OCI-LY3 (cell line): ENCODE results near the gene EDAR.

Experiments used
- H2AFZ ChIP-seq: fragments of 200-600, 300-600 bp; shearing (Covaris generic); 2 replicates; pipeline ENCODE4 v1.6.0; 2014; ENCODE audit warnings: antibody characterized with exemption, low read depth, low read length
- H3K27ac ChIP-seq: fragments of 200-600, 300-600 bp; sonication (generic); 2 replicates; pipeline ENCODE4 v1.5.1; 2014; ENCODE audit warnings: mild to moderate bottlenecking, low read length, moderate library complexity, mixed read lengths
- H3K27me3 ChIP-seq: fragments of 200-600, 300-600 bp; sonication (generic); 2 replicates; pipeline ENCODE4 v1.6.1; 2014; ENCODE audit warnings: low read depth, low read length, mixed read lengths
- H3K36me3 ChIP-seq: fragments of 200-600, 300-600 bp; sonication (generic); replicated peaks from 2 replicates; pipeline ENCODE3; 2014; ENCODE audit warnings: low read depth, low read length, mixed read lengths
- H3K4me1 ChIP-seq: fragments of 300-600, 200-600 bp; sonication (generic); 2 replicates; pipeline ENCODE4 v1.6.1; 2014; ENCODE audit warnings: low read length, mixed read lengths
- H3K4me2 ChIP-seq: fragments of 200-600, 300-600 bp; sonication (generic); 2 replicates; pipeline ENCODE4 v1.6.1; 2014; ENCODE audit warnings: low read length, mixed read lengths
- H3K4me3 ChIP-seq: fragments of 300-600, 200-600 bp; sonication (generic); 2 replicates; pipeline ENCODE4 v1.5.1; 2014; ENCODE audit warnings: antibody characterized with exemption, mild to moderate bottlenecking, low read length, moderate library complexity
- H3K79me2 ChIP-seq: fragments of 300-600, 200-600 bp; shearing (Covaris generic); 2 replicates; pipeline ENCODE4 v1.6.1; 2014; ENCODE audit warnings: mild to moderate bottlenecking, low read length, mixed read lengths
- H3K9ac ChIP-seq: fragments of 300-600, 200-600 bp; shearing (Covaris generic); 2 replicates; pipeline ENCODE4 v1.6.0; 2014; ENCODE audit warnings: mild to moderate bottlenecking, low read length, moderate library complexity
- H3K9me3 ChIP-seq: fragments of 200-600, 300-600 bp; shearing (Covaris generic); 2 replicates; pipeline ENCODE4 v1.6.1; 2014; ENCODE audit warnings: low read length, mixed read lengths; ENCODE audit not compliant: insufficient read depth
- H4K20me1 ChIP-seq: fragments of 200-600, 300-600 bp; sonication (generic); 2 replicates; pipeline ENCODE4 v1.6.1; 2016; ENCODE audit warnings: low read length, mixed read lengths; ENCODE audit not compliant: insufficient read depth
- CTCF ChIP-seq: fragments of 200-600, 300-600 bp; sonication (generic); IDR thresholded peaks from 2 replicates; pipeline ENCODE4 v1.5.1; 2014; ENCODE audit warnings: antibody characterized with exemption, low read length, low read depth
- EZH2phosphoT487 ChIP-seq: fragments of 200-600 bp; shearing (Covaris generic); IDR thresholded peaks from 2 replicates; pipeline ENCODE4 v1.6.1; 2018; ENCODE audit warnings: antibody characterized with exemption, mixed run types, low read depth

Gene EDAR

GRCh38 chr2:108918156-108918874 is 70.7 kb downstream of the EDAR start:
- no peak for TF ChIP-seq CTCF

GRCh38 chr2:108917526-108917925 is 71.5 kb downstream of the EDAR start:
- TF ChIP-seq EZH2phosphoT487 (no peak), CTCF (no peak)
- Histone ChIP-seq H3K36me3 (no peaks in the 10 kb centered on the region), H3K9ac (no peak overlapping the region), H3K27me3 (no peaks in the 10 kb centered on the region), H3K27ac (no peak overlapping the region), H3K4me1 (no peaks in the 10 kb centered on the region), H3K9me3 (no peaks in the 10 kb centered on the region), H3K4me3 (no peak overlapping the region), H3K4me2 (no peak overlapping the region), H3K79me2 (no peaks in the 10 kb centered on the region), H2AFZ (no peak overlapping the region), H4K20me1 (no peaks in the 10 kb centered on the region)

More at GRCh38 chr2:108918156-108918874, 70.7 kb downstream of the EDAR start:
- Histone ChIP-seq H4K20me1 (no peaks in the 10 kb centered on the region), H2AFZ (no peak overlapping the region), H3K27me3 (no peaks in the 10 kb centered on the region), H3K4me1 (no peaks in the 10 kb centered on the region), H3K4me3 (no peak overlapping the region), H3K36me3 (no peaks in the 10 kb centered on the region), H3K27ac (no peak overlapping the region), H3K79me2 (no peaks in the 10 kb centered on the region), H3K9ac (no peak overlapping the region), H3K4me2 (no peak overlapping the region), H3K9me3 (no peaks in the 10 kb centered on the region)

- Histone ChIP-seq H3K36me3 (no peaks in the 10 kb centered on the region), H2AFZ (no peak overlapping the region), H3K79me2 (no peaks in the 10 kb centered on the region), H3K27ac (no peak overlapping the region), H3K9ac (no peak overlapping the region), H3K4me3 (no peak overlapping the region), H4K20me1 (no peaks in the 10 kb centered on the region), H3K4me2 (no peak overlapping the region), H3K4me1 (no peaks in the 10 kb centered on the region), H3K27me3 (no peaks in the 10 kb centered on the region), H3K9me3 (no peaks in the 10 kb centered on the region)
- TF ChIP-seq CTCF: no peak
- no peak for TF ChIP-seq EZH2phosphoT487
These were observed 72.1 kb downstream of the EDAR start for GRCh38 chr2:108916796-108917421.

GRCh38 chr2:108916122-108916795 is 72.8 kb downstream of the EDAR start:
- no peak overlapping the region for H2AFZ ChIP-seq
- H3K4me3 ChIP-seq: no peak overlapping the region
- H4K20me1 ChIP-seq: no peaks in the 10 kb centered on the region
- H3K9me3 ChIP-seq: no peaks in the 10 kb centered on the region
- H3K27me3 ChIP-seq: no peaks in the 10 kb centered on the region
- no peak overlapping the region for H3K9ac ChIP-seq
- H3K4me2 ChIP-seq: no peak overlapping the region
- H3K79me2 ChIP-seq: no peaks in the 10 kb centered on the region
- TF ChIP-seq EZH2phosphoT487 (no peak), CTCF (no peak)
- H3K36me3 ChIP-seq: no peaks in the 10 kb centered on the region
- no peaks in the 10 kb centered on the region for H3K4me1 ChIP-seq
- H3K27ac ChIP-seq: no peak overlapping the region
